K562 (cell line): ENCODE results near the gene ZNF787. TPM values are rescaled to one million over a fixed set of nuclear protein-coding genes. Genes with fewer than 3 reads are reported as not detected.

Experiments
- BACH1 ChIP-seq: fragments of 200-800 bp; sonication (Bioruptor generic); IDR thresholded peaks from 2 replicates; pipeline ENCODE4 v1.6.1; 2016; ENCODE audit warnings: missing genetic modification characterization, missing compliant biosample characterization
- BHLHE40 ChIP-seq: IDR thresholded peaks from 2 replicates; pipeline ENCODE4 v1.6.1; 2011; ENCODE audit warnings: low read length, improper control_type of control experiment
- C11orf30 ChIP-seq: fragments of 450-650 bp; IDR thresholded peaks from 2 replicates; pipeline ENCODE4 v1.6.1; 2016; ENCODE audit warnings: low read depth, mild to moderate bottlenecking
- CUX1 ChIP-seq: fragments of 200-800 bp; sonication (Bioruptor generic); IDR thresholded peaks from 2 replicates; pipeline ENCODE4 v1.6.1; 2016; ENCODE audit warnings: missing genetic modification characterization, missing compliant biosample characterization
- HMGN3 ChIP-seq: IDR thresholded peaks from 2 replicates; pipeline ENCODE4 v1.6.1; 2011; ENCODE audit warnings: borderline replicate concordance, low read depth, mild to moderate bottlenecking, mixed read lengths, low read length; ENCODE audit not compliant: insufficient read length; ENCODE audit errors: extremely low read depth
- HNRNPUL1 ChIP-seq: fragments of 200-400 bp; formaldehyde crosslinking; IDR thresholded peaks from 2 replicates; pipeline ENCODE4 v1.6.1; 2017; ENCODE audit warnings: low read length
- MYNN ChIP-seq, 2 experiments: sonication (generic); formaldehyde crosslinking in 1 of 2; IDR thresholded peaks; 2 replicates each; pipeline versions ENCODE4 v1.5.0 to v1.6.1; 2016 to 2020; ENCODE audit warnings: antibody characterized with exemption in 1 of 2, missing genetic modification reagents in 1 of 2
- ZNF780A ChIP-seq: fragments of 250-450 bp; sonication (Bioruptor Pico); IDR thresholded peaks from 2 replicates; pipeline ENCODE4 v1.5.0; 2021; ENCODE audit warnings: mild to moderate bottlenecking
- polyA plus RNA-seq, 8 experiments: library from polyadenylated mRNA; depleted of rRNA in 4 of 8; stranded (reverse) in 5 of 8; unstranded in 3 of 8; fragments of >200 nt; fragmentation: Nextera tagmentation in 2 of 8; fragmentation: Illumina TruSeq in 1 of 8; extraction: Ambion mirVana in 2 of 8; extraction: Trizol in 1 of 8; gene quantifications; 2 replicates each; pipeline versions ENCODE4 v1.2.1 to v1.2.3, GENCODE V29; 2011 to 2014; ENCODE audit warnings: inconsistent platforms in 1 of 8, missing spikeins in 1 of 8
- total RNA-seq, 7 experiments: library from RNA; depleted of rRNA in 6 of 7; stranded (reverse); fragments of >200 nt in 6 of 7; fragmentation: Illumina TruSeq in 2 of 7; extraction: Trizol in 2 of 7; gene quantifications; 2 replicates each; pipeline versions ENCODE4 v1.2.1 to v1.2.3, GENCODE V29; 2011 to 2021; ENCODE audit warnings: low replicate concordance in 1 of 7
- TF ChIP-seq, protein P1 (sequence below), 2 experiments: fragments of 450-650 bp; IDR thresholded peaks; 2 replicates each; pipeline ENCODE4 v1.6.1; 2016; ENCODE audit warnings: mild to moderate bottlenecking in 2 of 2, borderline replicate concordance in 1 of 2, low read depth in 1 of 2, moderate library complexity in 1 of 2
- TF ChIP-seq, protein P2 (sequence below), 2 experiments: IDR thresholded peaks in 1 of 2; conservative IDR thresholded peaks in 1 of 2; 2 replicates each; pipeline ENCODE4 v1.6.1; 2016; ENCODE audit warnings: low read depth in 2 of 2, mild to moderate bottlenecking in 1 of 2, missing compliant biosample characterization in 1 of 2, missing genetic modification characterization in 1 of 2, moderate library complexity in 1 of 2

ZNF787 gene
- total and polyA plus RNA-seq, 9 of the 15 experiments (the other 6 are each of a cell fraction or from before 2014, with no cell fraction given) = 0.45 to 77.6 (median 7.3) TPM

DNA sequence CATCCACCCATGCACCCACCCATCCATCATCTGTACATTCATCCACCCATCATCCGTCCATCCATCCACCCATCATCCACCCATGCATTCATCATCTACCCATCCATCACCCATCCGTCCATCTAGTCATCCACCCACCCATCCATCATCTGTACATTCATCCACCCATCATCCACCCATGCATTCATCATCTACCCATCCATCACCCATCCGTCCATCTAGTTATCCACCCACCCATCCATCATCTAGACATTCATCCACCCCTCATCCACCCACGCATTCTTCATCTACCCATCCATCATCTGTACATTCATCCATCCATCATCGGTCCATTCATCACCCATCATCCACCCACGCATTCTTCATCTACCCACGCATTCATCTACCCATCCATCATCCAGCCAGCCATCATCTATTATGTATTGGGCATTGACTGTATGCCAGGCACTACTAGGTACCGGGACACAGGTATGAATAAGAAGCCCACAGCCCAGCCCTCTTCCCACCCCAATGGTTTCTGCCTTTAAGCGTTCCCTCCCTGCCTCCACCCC lies 38.0 kb upstream of the ZNF787 start (continued):
- TF ChIP-seq, protein P1, sequence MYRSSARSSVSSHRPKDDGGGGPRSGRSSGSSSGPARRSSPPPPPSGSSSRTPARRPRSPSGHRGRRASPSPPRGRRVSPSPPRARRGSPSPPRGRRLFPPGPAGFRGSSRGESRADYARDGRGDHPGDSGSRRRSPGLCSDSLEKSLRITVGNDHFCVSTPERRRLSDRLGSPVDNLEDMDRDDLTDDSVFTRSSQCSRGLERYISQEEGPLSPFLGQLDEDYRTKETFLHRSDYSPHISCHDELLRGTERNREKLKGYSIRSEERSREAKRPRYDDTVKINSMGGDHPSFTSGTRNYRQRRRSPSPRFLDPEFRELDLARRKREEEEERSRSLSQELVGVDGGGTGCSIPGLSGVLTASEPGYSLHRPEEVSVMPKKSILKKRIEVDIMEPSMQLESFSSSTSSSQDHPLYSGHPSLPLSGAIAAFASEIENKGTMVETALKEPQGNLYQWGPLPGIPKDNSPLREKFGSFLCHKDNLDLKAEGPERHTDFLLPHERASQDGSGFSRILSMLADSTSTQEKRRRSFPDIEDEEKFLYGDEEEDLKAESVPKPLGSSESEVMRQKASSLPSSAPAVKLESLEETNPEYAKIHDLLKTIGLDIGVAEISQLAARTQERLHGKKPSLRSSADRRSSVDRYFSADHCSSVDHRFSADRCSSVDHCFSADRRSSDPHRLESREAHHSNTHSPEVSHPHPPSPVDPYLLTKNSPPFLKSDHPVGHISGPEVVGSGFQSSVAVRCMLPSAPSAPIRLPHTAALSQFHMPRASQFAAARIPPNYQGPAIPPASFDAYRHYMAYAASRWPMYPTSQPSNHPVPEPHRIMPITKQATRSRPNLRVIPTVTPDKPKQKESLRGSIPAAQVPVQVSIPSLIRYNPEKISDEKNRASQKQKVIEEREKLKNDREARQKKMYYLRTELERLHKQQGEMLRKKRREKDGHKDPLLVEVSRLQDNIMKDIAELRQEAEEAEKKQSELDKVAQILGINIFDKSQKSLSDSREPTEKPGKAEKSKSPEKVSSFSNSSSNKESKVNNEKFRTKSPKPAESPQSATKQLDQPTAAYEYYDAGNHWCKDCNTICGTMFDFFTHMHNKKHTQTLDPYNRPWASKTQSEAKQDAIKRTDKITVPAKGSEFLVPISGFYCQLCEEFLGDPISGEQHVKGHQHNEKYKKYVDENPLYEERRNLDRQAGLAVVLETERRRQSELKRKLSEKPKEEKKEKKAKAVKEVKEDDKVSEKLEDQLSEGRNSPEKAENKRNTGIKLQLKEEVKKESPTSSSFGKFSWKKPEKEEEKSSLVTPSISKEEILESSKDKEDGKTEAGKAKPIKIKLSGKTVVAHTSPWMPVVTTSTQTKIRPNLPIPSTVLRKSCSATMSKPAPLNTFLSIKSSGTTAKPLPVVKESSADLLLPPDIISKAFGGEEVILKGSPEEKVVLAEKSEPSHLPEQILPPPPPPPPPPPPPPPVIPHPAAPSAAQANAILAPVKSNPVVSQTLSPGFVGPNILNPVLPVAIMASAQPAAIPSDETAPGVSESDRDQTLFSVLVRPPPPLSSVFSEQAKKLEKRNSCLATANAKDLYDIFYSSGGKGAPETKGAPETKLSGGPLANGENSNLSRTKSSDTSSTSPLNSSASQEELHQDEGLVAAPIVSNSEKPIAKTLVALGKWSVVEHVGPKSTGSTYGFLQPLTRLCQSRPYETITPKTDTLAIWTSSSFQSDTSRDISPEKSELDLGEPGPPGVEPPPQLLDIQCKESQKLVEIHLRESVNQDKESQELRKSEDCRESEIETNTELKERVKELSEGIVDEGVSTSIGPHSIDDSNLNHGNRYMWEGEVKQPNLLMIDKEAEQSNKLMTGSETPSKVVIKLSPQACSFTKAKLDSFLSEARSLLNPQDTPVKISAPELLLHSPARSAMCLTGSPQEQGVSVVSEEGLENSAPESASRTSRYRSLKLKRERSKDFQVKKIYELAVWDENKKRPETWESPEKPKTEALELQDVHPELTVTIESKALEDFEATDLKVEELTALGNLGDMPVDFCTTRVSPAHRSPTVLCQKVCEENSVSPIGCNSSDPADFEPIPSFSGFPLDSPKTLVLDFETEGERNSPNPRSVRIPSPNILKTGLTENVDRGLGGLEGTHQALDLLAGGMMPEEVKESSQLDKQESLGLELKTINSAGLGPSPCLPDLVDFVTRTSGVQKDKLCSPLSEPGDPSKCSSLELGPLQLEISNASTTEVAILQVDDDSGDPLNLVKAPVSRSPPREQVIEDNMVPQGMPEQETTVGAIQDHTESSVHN (IDR thresholded peaks at IDR 0.05; ENCODE audit: borderline replicate concordance in 1 of 2, low read depth in 1 of 2) = no peak
- TF ChIP-seq, protein P2, sequence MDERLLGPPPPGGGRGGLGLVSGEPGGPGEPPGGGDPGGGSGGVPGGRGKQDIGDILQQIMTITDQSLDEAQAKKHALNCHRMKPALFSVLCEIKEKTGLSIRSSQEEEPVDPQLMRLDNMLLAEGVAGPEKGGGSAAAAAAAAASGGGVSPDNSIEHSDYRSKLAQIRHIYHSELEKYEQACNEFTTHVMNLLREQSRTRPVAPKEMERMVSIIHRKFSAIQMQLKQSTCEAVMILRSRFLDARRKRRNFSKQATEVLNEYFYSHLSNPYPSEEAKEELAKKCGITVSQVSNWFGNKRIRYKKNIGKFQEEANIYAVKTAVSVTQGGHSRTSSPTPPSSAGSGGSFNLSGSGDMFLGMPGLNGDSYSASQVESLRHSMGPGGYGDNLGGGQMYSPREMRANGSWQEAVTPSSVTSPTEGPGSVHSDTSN (CRISPR knock-in tag; IDR thresholded peaks at IDR 0.05; ENCODE audit: low read depth) = no peak
- TF ChIP-seq, protein P2 (tag; conservative IDR thresholded peaks at IDR 0.05; ENCODE audit: low read depth) = peak; percentile 93
- TF ChIP-seq ZNF780A (CRISPR knock-in tag) = no peak
- no peak for TF ChIP-seq MYNN (IDR thresholded peaks at IDR 0.05)
- no peak for TF ChIP-seq MYNN (CRISPR knock-in tag; IDR thresholded peaks at IDR 0.05)
- no peak for TF ChIP-seq HMGN3
- TF ChIP-seq C11orf30 = no peak
- no peak for TF ChIP-seq CUX1 (CRISPR knock-in tag)
- TF ChIP-seq BHLHE40 = no peak
- no peak for TF ChIP-seq BACH1 (tag)
- TF ChIP-seq HNRNPUL1 = no peak
